HEK293 (cell line): Measurements from ENCODE around the gene PYROXD2.

Source experiments
- CTCF ChIA-PET: fragments of 350-600 bp; formaldehyde crosslinking; extraction: SDS; loops from one replicate; lab custom pipeline; 2021; ENCODE audit warnings: antibody characterized with exemption; lab: Yijun Ruan, JAX
- POLR2A ChIA-PET: fragments of 300-600 bp; formaldehyde crosslinking; extraction: SDS; loops from one replicate; lab custom pipeline; 2020; ENCODE audit warnings: antibody characterized with exemption, inconsistent platforms; lab: Yijun Ruan, JAX
- H3K27ac ChIP-seq: fragments of 200-500 bp; sonication (Bioruptor generic); 2 replicates; pipeline ENCODE4 v1.5.1; 2014; ENCODE audit warnings: low read depth, low read length, control low read depth, inconsistent platforms; ENCODE audit errors: extremely low read depth
- H3K36me3 ChIP-seq, 2 experiments: fragments of 200-500 bp in 1 of 2; sonication (Bioruptor generic) in 1 of 2; 1 replicate in 1 of 2; 2 replicates in 1 of 2; pipeline ENCODE4 v1.5.1; 2014 to 2017; ENCODE audit warnings: inconsistent platforms in 2 of 2, low read length in 2 of 2; ENCODE audit not compliant: control insufficient read depth in 2 of 2, insufficient read depth in 1 of 2
- H3K4me1 ChIP-seq: fragments of 200-500 bp; sonication (Bioruptor generic); 2 replicates; pipeline ENCODE4 v1.5.1; 2014; ENCODE audit warnings: mild to moderate bottlenecking, low read length, inconsistent platforms; ENCODE audit not compliant: control insufficient read depth, insufficient read depth
- H3K4me3 ChIP-seq: 2 replicates; pipeline ENCODE4 v1.5.1; 2011; ENCODE audit warnings: low read depth, mild to moderate bottlenecking, control low read depth, low read length, moderate library complexity
- H3K9me3 ChIP-seq: fragments of 200-500 bp; sonication (Bioruptor generic); 2 replicates; pipeline ENCODE4 v1.5.1; 2014; ENCODE audit warnings: low read depth, low read length, inconsistent platforms; ENCODE audit not compliant: control insufficient read depth, insufficient read depth
- HOXC10 ChIP-seq: sonication (generic); formaldehyde crosslinking; IDR thresholded peaks from 2 replicates; pipeline ENCODE4 v1.8.1; 2023; ENCODE audit warnings: mild to moderate bottlenecking, missing genetic modification reagents
- KLF1 ChIP-seq: fragments of 450-650 bp; formaldehyde crosslinking; IDR thresholded peaks from 2 replicates; pipeline ENCODE4 v1.5.1; 2016; ENCODE audit warnings: missing biosample characterization, missing genetic modification characterization
- PRDM4 ChIP-seq: fragments of 450-650 bp; formaldehyde crosslinking; IDR thresholded peaks from 2 replicates; pipeline ENCODE4 v1.5.1; 2017; ENCODE audit warnings: missing biosample characterization, missing genetic modification characterization
- SCRT1 ChIP-seq: fragments of 450-650 bp; formaldehyde crosslinking; IDR thresholded peaks from 2 replicates; pipeline ENCODE4 v1.5.1; 2016; ENCODE audit warnings: missing biosample characterization, missing genetic modification characterization, borderline replicate concordance
- ZBTB10 ChIP-seq: fragments of 450-650 bp; formaldehyde crosslinking; IDR thresholded peaks from 2 replicates; pipeline ENCODE4 v1.5.1; 2016; ENCODE audit warnings: missing biosample characterization, missing genetic modification characterization
- ZNF221 ChIP-seq: fragments of 450-650 bp; formaldehyde crosslinking; IDR thresholded peaks from 2 replicates; pipeline ENCODE4 v1.5.1; 2017; ENCODE audit warnings: missing biosample characterization, missing genetic modification characterization, borderline replicate concordance
- ZNF26 ChIP-seq: fragments of 450-650 bp; formaldehyde crosslinking; IDR thresholded peaks from 2 replicates; pipeline ENCODE4 v1.5.1; 2016; ENCODE audit warnings: missing biosample characterization, missing genetic modification characterization
- ZNF391 ChIP-seq: fragments of 450-650 bp; formaldehyde crosslinking; IDR thresholded peaks from 2 replicates; pipeline ENCODE4 v1.5.1; 2016; ENCODE audit warnings: low read depth, missing biosample characterization, missing genetic modification characterization, borderline replicate concordance
- ZNF404 ChIP-seq: fragments of 450-650 bp; formaldehyde crosslinking; IDR thresholded peaks from 2 replicates; pipeline ENCODE4 v1.5.1; 2017; ENCODE audit warnings: missing biosample characterization, missing genetic modification characterization
- ZNF549 ChIP-seq: fragments of 450-650 bp; IDR thresholded peaks from 2 replicates; pipeline ENCODE4 v1.5.1; 2018; ENCODE audit warnings: missing biosample characterization, missing genetic modification characterization, mild to moderate bottlenecking, inconsistent platforms, moderate library complexity
- ZNF654 ChIP-seq: fragments of 450-650 bp; formaldehyde crosslinking; IDR thresholded peaks from 2 replicates; pipeline ENCODE4 v1.5.1; 2016; ENCODE audit warnings: low read depth, missing biosample characterization, missing genetic modification characterization
- ZNF785 ChIP-seq: fragments of 450-650 bp; formaldehyde crosslinking; IDR thresholded peaks from 2 replicates; pipeline ENCODE4 v1.5.1; 2016; ENCODE audit warnings: missing biosample characterization, missing genetic modification characterization
- TF ChIP-seq, protein P1 (sequence below): fragments of 450-650 bp; formaldehyde crosslinking; IDR thresholded peaks from 2 replicates; pipeline ENCODE4 v1.5.0; 2017; ENCODE audit warnings: missing biosample characterization, missing genetic modification characterization, borderline replicate concordance

PYROXD2 gene

DNA sequence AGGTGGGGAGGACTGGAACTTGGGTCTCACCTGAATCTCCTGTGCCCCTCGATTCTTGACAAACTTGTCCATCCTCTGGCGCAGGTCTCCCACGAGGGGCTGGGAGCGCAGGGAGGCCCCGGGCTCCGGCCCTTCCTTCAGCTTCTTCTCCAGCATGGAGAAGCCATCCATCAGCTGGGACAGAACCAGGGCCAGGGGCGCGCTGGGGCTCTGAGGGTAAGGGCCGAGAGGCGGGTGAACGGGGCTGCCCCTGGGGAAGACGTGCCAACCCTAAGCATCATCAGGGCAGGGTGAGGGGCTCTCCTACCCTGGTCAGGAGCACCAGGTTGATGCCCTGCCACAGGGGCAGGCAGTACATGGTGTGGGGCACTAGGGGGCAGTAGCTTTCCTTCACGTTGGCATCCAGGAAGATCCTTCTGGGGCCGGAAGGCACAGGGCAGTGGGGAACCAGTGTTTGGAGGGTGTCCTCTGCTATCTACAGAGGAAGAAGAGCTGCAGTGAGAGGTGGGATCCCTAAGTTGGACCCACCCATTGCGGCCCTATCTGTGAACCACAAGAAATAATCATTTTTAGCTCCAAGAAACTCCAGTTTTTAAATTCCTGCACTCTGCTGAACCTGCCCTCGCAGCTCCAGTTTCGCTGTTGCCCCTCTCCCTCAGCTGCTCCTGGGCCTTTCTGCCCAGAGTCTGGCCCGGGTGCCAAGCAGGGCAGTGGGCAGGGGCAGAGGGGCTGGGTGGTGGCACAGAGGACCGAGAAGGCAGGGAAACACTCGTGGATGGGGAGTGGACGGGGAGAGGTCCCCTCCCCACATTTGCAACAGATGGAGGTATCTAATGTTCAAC lies 10.8 kb upstream of the PYROXD2 start:
- Histone ChIP-seq H3K27ac (no peak overlapping the region), H3K4me1 (no peaks in the 10 kb centered on the region)

DNA sequence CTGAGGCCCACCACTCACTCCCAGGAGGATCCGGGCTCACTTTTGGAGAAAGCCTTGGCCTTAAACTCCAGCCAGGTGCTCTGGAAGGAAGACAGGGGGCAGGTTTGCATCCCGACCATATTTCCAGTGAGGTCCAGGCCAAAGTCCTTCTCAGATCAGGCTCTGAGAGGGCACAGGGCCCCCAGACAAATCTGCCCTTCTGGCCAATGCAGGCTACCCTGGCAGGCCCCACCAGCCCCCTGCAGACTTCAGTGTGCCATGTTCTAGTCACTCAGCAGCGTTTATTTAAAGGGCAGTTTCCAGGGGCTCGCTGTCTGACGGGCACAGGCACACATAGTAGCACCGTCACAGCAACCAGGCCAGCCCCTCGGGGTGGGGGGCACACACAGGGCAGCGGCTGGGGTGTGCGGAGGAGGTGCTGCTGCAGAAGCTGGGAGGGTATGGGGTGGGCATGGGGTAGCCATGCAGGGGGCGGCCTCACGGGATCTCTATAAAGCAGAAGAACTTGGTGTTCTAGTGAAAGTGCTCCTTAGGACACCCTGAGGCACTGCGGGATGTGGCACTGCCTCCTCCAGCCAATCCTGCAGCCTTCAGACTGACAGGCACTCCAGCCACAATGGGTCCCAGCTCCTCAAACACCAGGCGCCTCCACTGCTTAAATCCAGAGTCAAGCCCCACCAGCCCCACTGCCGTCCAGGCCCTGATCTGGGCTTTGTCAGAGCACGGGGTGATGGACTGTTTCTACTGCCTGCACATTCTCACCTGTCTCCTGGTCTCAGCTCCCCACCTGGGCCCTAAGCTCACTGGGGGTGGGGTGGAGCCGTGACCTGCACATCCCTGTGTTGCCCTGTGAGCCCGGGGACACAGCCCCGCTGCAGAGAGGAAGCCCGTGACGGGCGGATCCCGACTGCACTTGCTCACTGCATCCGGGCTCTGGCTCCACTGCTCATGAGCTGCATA lies 9.6 kb upstream of the PYROXD2 start:
- H3K9me3 ChIP-seq: no peaks in the 10 kb centered on the region
- CTCF ChIA-PET: interaction anchor here (0.6 to 2.4 kb wide), 15 partner anchors 11 to 854 kb away, joined by 3 to 30 read pairs (median 4); no protein-coding TSS in a partner anchor
- H3K4me3 ChIP-seq: no peak overlapping the region
- TF ChIP-seq, protein P1, sequence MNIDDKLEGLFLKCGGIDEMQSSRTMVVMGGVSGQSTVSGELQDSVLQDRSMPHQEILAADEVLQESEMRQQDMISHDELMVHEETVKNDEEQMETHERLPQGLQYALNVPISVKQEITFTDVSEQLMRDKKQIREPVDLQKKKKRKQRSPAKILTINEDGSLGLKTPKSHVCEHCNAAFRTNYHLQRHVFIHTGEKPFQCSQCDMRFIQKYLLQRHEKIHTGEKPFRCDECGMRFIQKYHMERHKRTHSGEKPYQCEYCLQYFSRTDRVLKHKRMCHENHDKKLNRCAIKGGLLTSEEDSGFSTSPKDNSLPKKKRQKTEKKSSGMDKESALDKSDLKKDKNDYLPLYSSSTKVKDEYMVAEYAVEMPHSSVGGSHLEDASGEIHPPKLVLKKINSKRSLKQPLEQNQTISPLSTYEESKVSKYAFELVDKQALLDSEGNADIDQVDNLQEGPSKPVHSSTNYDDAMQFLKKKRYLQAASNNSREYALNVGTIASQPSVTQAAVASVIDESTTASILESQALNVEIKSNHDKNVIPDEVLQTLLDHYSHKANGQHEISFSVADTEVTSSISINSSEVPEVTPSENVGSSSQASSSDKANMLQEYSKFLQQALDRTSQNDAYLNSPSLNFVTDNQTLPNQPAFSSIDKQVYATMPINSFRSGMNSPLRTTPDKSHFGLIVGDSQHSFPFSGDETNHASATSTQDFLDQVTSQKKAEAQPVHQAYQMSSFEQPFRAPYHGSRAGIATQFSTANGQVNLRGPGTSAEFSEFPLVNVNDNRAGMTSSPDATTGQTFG (tag by site-specific recombination): no peak
- TF ChIP-seq KLF1: no peak
- no peak for TF ChIP-seq ZBTB10 (tag by site-specific recombination)
- TF ChIP-seq ZNF221 (tag by site-specific recombination): no peak
- no peak for TF ChIP-seq SCRT1 (tag by site-specific recombination)
- TF ChIP-seq ZNF549 (tag by site-specific recombination): no peak
- TF ChIP-seq ZNF26: no peak
- no peak for TF ChIP-seq ZNF391 (tag by site-specific recombination)
- no peak for TF ChIP-seq ZNF404 (tag by site-specific recombination)
- TF ChIP-seq PRDM4 (tag by site-specific recombination): no peak
- no peak overlapping the region for H3K27ac ChIP-seq
- POLR2A ChIA-PET: no interaction called here
- H3K36me3 ChIP-seq: peaks cover 0 to 40% of the 10 kb centered on the region in 2 experiments; a peak in 1 of 3 replicates
- no peaks in the 10 kb centered on the region for H3K4me1 ChIP-seq

More for the DNA sequence above, 10.8 kb upstream of the PYROXD2 start:
- no peaks in the 10 kb centered on the region for H3K9me3 ChIP-seq
- ChIA-PET CTCF (interaction anchor here (0.5 to 2.4 kb wide), 28 partner anchors 9 to 917 kb away, joined by 3 to 30 read pairs (median 3); no protein-coding TSS in a partner anchor), POLR2A (no interaction called here)
- no peak overlapping the region for H3K4me3 ChIP-seq
- peak; percentile 89; the same call in 1 of the 2 replicates for TF ChIP-seq ZNF785
- TF ChIP-seq ZNF221 (tag by site-specific recombination): no peak
- TF ChIP-seq HOXC10 (CRISPR knock-in tag): no peak
- TF ChIP-seq ZNF654: peak; percentile 54
- peaks cover 0 to 44% of the 10 kb centered on the region in 2 experiments; a peak in 1 of 3 replicates for H3K36me3 ChIP-seq
